Measurements from ENCODE around the gene TSEN15.

Gene TSEN15

GRCh38 chr1:184051485-184052193, at the start of gene TSEN15:
TSS of gene TSEN15 (plus strand) at chr1:184051730. CDS start at chr1:184051756, 26 bp downstream.
- peak; percentile 77 for DNase-seq

DNA sequence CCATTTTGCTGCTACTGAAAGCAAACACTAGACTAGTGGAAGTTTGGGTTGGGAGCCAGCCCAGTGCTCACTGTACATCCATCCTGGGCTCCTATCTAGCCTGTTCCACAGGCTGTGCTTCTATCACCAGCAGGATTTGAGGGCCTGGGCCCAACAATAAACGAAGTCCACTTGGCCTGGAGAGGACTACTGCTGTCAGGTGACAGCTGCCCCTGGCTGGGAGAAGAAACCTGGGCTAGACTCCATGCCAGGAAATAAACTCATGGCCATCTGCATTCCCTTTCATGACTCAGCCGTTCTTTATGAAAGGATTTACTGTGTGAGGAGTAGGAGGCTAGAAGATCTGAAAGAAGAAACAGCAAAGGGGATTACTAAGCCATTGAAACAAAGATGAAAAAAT, 49.5 kb upstream of the TSEN15 start:
- no peak for DNase-seq

DNA sequence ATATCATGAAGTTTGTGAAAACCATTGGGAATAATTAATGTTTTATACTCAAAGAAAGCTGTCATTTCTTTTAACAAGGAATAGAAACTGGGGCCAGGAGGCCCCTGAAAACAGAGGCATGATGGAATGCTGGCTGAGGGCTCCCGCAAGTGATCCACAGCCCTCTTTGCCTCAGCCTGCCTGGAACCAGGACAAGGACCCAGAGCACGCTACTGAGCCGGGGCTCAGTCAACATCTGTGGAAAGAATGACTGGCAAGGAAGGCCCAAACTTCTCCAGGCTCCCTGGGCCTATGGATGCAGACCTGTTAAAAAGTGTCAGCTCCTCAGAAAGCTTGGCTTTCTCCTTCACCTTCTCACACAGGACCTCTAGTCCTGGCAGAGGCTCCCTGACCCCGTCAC, 46.6 kb upstream of the TSEN15 start:
- no peak for DNase-seq

- DNase-seq: no peak
These were observed 46.0 kb upstream of the TSEN15 start for GRCh38 chr1:184005506-184005905.

GRCh38 chr1:184010788-184011187, 40.7 kb upstream of the TSEN15 start:
- no peak for DNase-seq

- no peak for DNase-seq
These were observed 39.3 kb upstream of the TSEN15 start for GRCh38 chr1:184012187-184012586.

DNA sequence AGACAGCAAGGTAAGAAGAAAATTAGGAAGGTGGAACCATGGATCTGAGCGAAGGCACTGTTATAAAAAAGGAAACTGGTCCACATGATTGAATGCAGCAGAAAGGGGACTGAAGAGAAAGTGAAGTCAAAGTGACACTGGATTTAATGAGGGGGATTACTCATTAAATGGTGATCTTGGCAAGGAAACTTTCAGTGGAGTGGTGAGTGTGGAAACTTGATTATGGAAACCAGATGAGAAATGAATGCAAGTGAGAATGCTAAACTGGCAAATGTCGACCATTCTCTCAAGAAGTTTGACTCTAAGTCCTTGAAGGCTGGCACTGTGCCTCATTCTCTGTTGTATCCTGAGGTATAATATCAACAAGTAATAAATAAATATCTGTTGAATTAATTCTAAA, 37.3 kb upstream of the TSEN15 start:
- DNase-seq: no peak

GRCh38 chr1:184016169-184016568, 35.4 kb upstream of the TSEN15 start:
- no peak for DNase-seq

DNA sequence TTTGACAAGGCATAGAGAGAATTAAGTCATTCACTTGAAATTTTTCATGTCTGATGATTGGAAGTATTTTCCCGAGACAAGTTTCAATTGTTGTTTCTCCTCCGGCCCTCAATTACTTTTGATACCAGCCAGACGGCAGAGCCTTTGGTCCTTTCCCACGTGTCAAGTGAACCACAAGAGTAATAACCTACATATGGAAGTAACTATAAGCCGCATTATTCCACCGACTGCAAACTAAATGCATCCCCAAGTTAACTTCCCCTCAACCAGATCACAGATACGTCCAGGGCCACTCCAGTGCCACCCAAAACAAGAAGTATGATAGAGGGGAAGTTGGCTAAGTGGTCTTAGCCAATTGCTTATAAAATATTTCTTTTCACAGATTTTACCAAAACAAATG, 34.2 kb upstream of the TSEN15 start:
- DNase-seq: no peak

- DNase-seq: no peak
These were observed 32.9 kb upstream of the TSEN15 start for GRCh38 chr1:184018622-184019021.

DNA sequence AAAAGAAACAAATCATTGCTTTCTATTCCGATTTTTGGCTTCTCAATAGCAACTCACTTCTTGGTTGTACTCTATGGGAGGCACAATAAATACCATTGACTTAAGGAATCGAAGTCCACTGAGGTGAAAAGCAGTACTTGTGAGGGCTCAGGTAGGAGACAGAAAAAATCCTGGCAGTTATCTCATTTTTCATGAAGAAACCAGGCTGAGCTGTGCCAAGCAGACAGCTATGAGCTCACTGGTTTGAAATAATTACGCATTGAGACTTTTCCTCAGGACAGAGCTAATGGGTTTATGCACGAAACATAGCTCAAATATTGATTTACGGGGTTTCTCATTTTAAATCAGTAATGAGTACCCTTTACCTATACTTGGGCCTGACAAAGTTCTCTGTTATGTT, 32.5 kb upstream of the TSEN15 start:
- DNase-seq: no peak

- no peak for DNase-seq
These were observed 32.0 kb upstream of the TSEN15 start for GRCh38 chr1:184019506-184019905.

DNA sequence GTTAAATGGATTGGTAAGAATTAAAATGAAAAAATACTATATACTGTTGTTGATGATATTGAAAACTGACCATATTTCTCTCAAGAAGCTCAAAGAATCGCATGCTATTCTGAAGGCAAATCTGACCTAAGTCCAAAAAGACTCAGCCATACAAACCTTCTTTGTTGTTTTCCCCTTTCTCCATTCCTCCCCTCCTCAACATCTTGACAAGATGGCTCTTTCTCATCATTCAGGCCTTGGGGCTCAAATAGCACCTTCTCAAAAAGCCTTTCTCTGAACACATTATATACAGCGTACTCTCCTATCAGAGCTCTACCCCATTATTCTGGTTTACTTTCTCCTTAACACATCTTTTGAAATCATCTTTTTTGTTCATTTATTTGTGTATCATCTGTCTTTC, 31.2 kb upstream of the TSEN15 start:
- DNase-seq: no peak

DNA sequence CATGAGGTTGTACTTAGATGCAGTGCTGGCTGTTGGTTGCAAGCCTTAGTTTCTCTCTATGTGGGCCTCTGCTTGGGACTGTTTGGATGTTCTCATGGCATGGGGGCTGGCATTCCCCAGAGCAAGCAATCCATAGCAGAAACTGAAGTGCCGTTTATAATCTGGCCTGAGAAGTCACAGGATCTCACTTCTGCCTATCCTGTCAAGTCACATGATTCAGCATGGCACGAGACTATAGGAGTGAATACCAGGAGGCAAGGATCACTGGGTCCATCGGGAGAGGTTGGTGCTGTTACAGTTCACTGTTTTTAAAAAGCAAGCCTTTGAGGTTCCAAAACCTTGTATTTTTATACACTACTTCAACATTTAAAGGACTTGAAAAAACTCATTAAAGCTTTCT, 30.7 kb upstream of the TSEN15 start:
- no peak for DNase-seq

DNA sequence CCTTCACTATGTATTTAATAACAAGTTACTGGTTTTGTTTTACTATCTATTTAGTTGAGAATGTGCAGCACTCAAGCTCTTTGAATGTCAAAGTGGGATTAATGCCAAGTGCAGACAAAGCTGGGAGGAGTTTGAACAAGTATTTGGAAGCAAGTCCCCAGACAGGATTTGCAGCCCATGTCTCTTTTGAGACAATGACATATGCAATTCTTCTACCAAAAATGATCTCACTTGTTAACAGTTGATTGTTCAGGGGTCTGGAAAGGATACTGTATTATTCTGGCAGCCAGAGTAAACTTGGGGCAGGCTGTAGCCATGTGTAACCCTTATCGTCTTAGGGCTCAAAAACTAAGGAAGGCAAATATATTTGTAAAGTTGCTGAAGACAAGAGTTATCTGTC, 29.8 kb upstream of the TSEN15 start:
- DNase-seq: no peak

- DNase-seq: no peak
These were observed 28.9 kb upstream of the TSEN15 start for GRCh38 chr1:184022668-184023067.

DNA sequence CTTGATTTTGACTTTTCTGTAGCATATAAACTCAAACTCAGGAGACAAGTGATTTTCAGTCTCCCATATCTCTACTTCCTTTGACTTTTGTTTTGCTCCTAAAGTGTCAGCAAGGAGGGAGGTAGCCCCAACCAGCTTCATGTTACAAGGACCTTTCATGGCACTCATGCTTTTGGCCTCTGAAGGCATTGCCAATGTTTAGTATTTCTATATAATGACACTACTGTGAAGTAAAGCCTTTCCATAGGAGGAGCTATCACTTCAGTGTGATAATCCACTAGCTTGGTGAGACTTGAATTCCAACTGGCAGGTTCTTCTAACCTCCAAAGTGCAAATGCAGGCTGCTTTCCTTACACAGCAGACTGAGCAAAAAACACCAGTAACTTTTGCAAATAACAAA, 28.4 kb upstream of the TSEN15 start:
- no peak for DNase-seq

DNA sequence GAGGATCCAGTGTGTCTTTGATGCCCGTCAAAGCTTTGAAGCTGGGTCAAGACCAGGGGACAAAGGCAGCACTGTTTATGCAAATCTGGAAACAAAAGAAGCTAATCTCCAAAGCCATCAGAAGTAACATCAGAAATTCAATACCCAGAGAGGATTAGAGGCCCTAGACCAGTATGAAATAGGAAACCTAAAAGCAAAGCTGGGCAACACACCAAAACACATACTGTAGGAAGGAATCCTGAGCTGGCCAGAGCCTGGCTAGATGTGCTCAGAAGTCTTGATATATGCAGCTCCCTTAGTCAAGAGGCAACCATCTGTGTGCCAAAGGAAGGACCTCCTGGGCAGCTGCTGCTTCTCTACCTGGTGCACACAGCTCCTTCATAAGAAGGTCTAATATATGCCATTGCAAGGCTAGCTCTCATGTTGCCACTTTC, 26.3 kb upstream of the TSEN15 start:
- no peak for DNase-seq

- DNase-seq: no peak
These were observed 23.5 kb upstream of the TSEN15 start for GRCh38 chr1:184027826-184028695.

DNA sequence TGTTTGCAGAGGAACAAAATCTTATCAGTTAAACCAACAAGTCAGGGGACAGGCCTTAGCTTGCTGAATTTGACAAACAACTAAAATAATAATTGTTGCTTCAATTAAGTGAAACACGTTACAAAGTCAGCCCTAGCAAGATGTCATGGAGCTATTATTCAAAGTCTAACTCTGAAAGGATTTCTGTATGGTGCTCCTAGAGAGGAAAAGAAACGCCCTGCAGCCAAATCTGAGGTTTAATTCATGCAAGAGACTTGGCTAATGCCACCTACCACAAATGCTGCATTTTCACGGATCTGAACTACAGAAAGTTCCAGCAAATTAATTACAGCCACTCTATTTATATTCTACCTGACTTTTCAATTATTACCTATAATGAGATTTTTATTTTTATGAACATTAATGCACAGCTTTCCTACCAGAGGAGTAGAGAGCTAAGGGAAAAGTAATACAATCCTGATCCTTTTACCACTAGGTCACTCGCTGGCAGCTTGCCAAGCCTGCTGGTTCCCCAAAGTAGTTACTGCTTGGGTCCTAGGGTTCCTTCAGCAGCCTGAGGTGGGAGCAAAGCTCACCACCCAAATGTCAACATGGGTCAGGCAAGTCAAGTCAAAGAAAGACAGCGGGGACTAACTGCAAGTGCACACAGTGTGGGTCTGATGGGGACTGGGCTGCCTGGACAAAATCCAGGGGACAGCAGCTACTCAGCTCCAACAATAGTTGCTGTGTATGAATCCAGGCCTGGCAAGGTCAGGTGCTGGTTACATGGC, 22.5 kb upstream of the TSEN15 start:
- peak; percentile 30 for DNase-seq

DNA sequence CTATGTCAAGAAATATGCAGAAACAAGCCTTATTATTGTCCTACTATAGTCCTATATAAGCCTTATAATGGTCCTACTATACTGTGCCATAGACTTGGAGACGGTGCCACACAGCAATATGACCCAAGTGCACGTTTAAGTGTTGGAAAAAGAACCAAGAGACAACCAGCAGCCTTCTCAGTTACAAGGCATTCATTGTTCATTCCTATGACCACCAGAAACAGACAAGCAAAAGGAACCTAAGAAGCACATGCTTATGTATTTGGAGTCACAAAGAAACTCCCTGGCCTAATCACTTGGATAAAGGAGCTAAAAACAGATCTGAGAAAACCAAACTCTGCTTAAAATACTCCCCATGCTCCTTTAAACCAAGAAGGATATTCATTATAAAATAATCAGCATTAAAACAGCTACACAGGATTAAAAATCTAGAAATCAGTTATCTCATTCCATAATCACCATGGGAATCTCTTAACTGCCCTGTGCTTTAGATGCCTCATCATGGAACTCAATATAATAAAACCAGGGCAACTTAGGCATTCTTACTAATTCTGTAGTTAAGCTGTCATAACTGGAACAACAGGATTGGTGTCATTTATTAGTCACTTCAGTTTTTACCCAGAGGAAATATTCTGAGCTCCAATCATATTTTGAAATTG, 21.0 kb upstream of the TSEN15 start:
- DNase-seq: no peak

- DNase-seq: no peak
These were observed 20.5 kb upstream of the TSEN15 start for GRCh38 chr1:184031092-184031408.
